Endothelial cell of umbilical vein (primary cell): ENCODE data around the gene KBTBD8. TPM values are rescaled to one million over a fixed set of nuclear protein-coding genes. Genes with fewer than 3 reads are reported as not detected.
A peak's percentile ranks its signal among the peaks of the same experiment; 100 is the strongest.

Source experiments
- BruUV-seq: library from RNA; stranded (reverse); fragments of 400-500 nt; replicated peaks from 2 replicates; lab custom pipeline; 2021; lab: Mats Ljungman, UMichigan
- CTCF ChIA-PET: fragments of 300-600, 350-600 bp; sonication (Branson Sonifier 250); formaldehyde crosslinking; loops from one replicate; lab custom pipeline; 2021; ENCODE audit warnings: antibody characterized with exemption, inconsistent platforms; lab: Charles Lee
- POLR2A ChIA-PET: fragments of 300-600, 350-600 bp; sonication (Branson Sonifier 250); formaldehyde crosslinking; loops from one replicate; lab custom pipeline; 2021; ENCODE audit warnings: antibody characterized with exemption, inconsistent platforms; lab: Charles Lee
- DNase-seq: peaks from one replicate; pipeline ENCODE4 v3.0.0-alpha.2; 2011; ENCODE audit warnings: low read depth, low spot score
- FAIRE-seq: peaks from 2 replicates; lab custom pipeline; 2011; peaks lifted over from hg19 to GRCh38; lab: Jason Lieb, UNC
- H2AFZ ChIP-seq: 2 replicates; pipeline ENCODE4 v1.6.0; 2012; ENCODE audit warnings: low read depth, low read length, control low read depth, inconsistent platforms
- H3K27ac ChIP-seq: 2 replicates; pipeline ENCODE4 v1.5.1; 2011; ENCODE audit warnings: low read depth, mild to moderate bottlenecking, control low read depth, low read length, moderate library complexity; ENCODE audit not compliant: insufficient read depth
- H3K27me3 ChIP-seq, 2 experiments: 2 replicates each; pipeline versions ENCODE4 v1.6.0 to v1.6.1; 2011; ENCODE audit warnings: low read length in 2 of 2, mixed read lengths in 1 of 2; ENCODE audit not compliant: control insufficient read depth in 2 of 2, insufficient read depth in 2 of 2
- H3K36me3 ChIP-seq, 2 experiments: 2 replicates in 1 of 2; 3 replicates in 1 of 2; pipeline ENCODE4 v1.5.1; 2011; ENCODE audit warnings: low read length in 2 of 2, mild to moderate bottlenecking in 1 of 2, moderate library complexity in 1 of 2; ENCODE audit not compliant: control insufficient read depth in 2 of 2, insufficient read depth in 2 of 2; ENCODE audit errors: extremely low read depth in 1 of 2
- H3K4me1 ChIP-seq: 3 replicates; pipeline ENCODE4 v1.5.1; 2011; ENCODE audit warnings: mild to moderate bottlenecking, low read length; ENCODE audit not compliant: control insufficient read depth, insufficient read depth; ENCODE audit errors: extremely low read depth
- H3K4me2 ChIP-seq: 2 replicates; pipeline ENCODE4 v1.6.1; 2011; ENCODE audit warnings: low read length, control low read depth, mixed read lengths; ENCODE audit not compliant: insufficient read depth
- H3K4me3 ChIP-seq, 3 experiments: fragments of 200-600 bp in 1 of 3; sonication (generic), shearing (Covaris generic) in 1 of 3; replicated peaks in 1 of 3; 2 replicates each; pipeline ENCODE4 v1.5.1; 2011 to 2016; ENCODE audit warnings: control low read depth in 3 of 3, low read length in 3 of 3, mild to moderate bottlenecking in 2 of 3, inconsistent platforms in 1 of 3, low read depth in 1 of 3, moderate library complexity in 1 of 3; ENCODE audit not compliant: insufficient read depth in 1 of 3
- H3K79me2 ChIP-seq: 2 replicates; pipeline ENCODE4 v1.6.0; 2012; ENCODE audit warnings: low read length, inconsistent platforms; ENCODE audit not compliant: control insufficient read depth, insufficient read depth
- H3K9ac ChIP-seq: replicated peaks from 2 replicates; pipeline ENCODE3; 2011; ENCODE audit warnings: low read length, control low read depth; ENCODE audit not compliant: insufficient read depth; ENCODE audit errors: extremely low read depth
- H3K9me1 ChIP-seq: replicated peaks from 3 replicates; pipeline ENCODE4 v1.6.0; 2011; ENCODE audit warnings: mild to moderate bottlenecking, low read length; ENCODE audit not compliant: control insufficient read depth, insufficient read depth; ENCODE audit errors: extremely low read depth
- H3K9me3 ChIP-seq: replicated peaks from 2 replicates; pipeline ENCODE4 v1.5.1; 2012; ENCODE audit warnings: low read length, inconsistent platforms; ENCODE audit not compliant: control insufficient read depth, insufficient read depth
- H4K20me1 ChIP-seq: replicated peaks from 2 replicates; pipeline ENCODE3; 2011; ENCODE audit warnings: mild to moderate bottlenecking, low read length; ENCODE audit not compliant: control insufficient read depth, insufficient read depth; ENCODE audit errors: extremely low read depth
- EZH2 ChIP-seq: IDR thresholded peaks from 2 replicates; pipeline ENCODE4 v1.6.1; 2012; ENCODE audit warnings: borderline replicate concordance, low read depth, mild to moderate bottlenecking, moderate library complexity, low read length, inconsistent platforms; ENCODE audit not compliant: severe bottlenecking
- FOS ChIP-seq: IDR thresholded peaks from 2 replicates; pipeline ENCODE4 v1.6.1; 2011; ENCODE audit warnings: mild to moderate bottlenecking, low read length, moderate library complexity, borderline replicate concordance; ENCODE audit not compliant: insufficient read depth
- JUN ChIP-seq: IDR thresholded peaks from 2 replicates; pipeline ENCODE4 v1.6.1; 2011; ENCODE audit warnings: borderline replicate concordance, low read depth; ENCODE audit not compliant: insufficient read length, insufficient read depth
- MYC ChIP-seq: IDR thresholded peaks from one replicate; pipeline ENCODE4 v1.6.1; 2011; ENCODE audit warnings: mild to moderate bottlenecking, low read depth, low read length
- POLR2A ChIP-seq: IDR thresholded peaks from 2 replicates; pipeline ENCODE4 v1.6.1; 2012; ENCODE audit warnings: low read depth, mild to moderate bottlenecking, control low read depth, low read length
- POLR2AphosphoS5 ChIP-seq: IDR thresholded peaks from 2 replicates; pipeline ENCODE4 v1.6.1; 2012; ENCODE audit warnings: low read depth, mild to moderate bottlenecking, control low read depth, low read length, moderate library complexity; ENCODE audit not compliant: insufficient read depth
- dilution Hi-C: fragments of 300-500 bp; cut with MboI; formaldehyde crosslinking; loops from one replicate; pipeline ENCODE4 v1.15.0; 2019; ENCODE audit warnings: low sequenced_read_pairs; ENCODE audit not compliant: extremely low pct_ligation_motif_present
- intact Hi-C: fragments of 100-400 bp; cut with micrococcal nuclease; formaldehyde crosslinking; loops from one replicate; pipeline ENCODE4 v1.10.0; 2022
- polyA plus RNA-seq, 4 experiments: library from polyadenylated mRNA; depleted of rRNA in 3 of 4; stranded (reverse) in 3 of 4; unstranded in 1 of 4; fragments of >200 nt; gene quantifications; 2 replicates each; pipeline versions ENCODE4 v1.2.1 to v1.2.3, GENCODE V29; 2011 to 2012; ENCODE audit warnings: missing spikeins in 1 of 4
- total RNA-seq: library from RNA; stranded (reverse); gene quantifications from 2 replicates; pipeline ENCODE4 v1.2.3, GENCODE V29; 2021
- TF ChIP-seq, protein P1 (sequence below): IDR thresholded peaks from 2 replicates; pipeline ENCODE4 v1.6.1; 2011; ENCODE audit not compliant: insufficient read depth, insufficient read length
- TF ChIP-seq, protein P2 (sequence below), 2 donors: IDR thresholded peaks; 1 replicate in 1 of 2; 2 replicates in 1 of 2; pipeline ENCODE4 v1.5.1; 2011; ENCODE audit warnings: low read length in 2 of 2, mild to moderate bottlenecking in 2 of 2, moderate library complexity in 2 of 2, control low read depth in 1 of 2, inconsistent platforms in 1 of 2, low read depth in 1 of 2; ENCODE audit not compliant: insufficient read depth in 1 of 2; ENCODE audit errors: extremely low read depth in 1 of 2

KBTBD8 gene
- total and polyA plus RNA-seq, 2 donors (not counting 3 experiments of a cell fraction or from before 2014, with no cell fraction given): 0.26 to 1.1 TPM

DNA sequence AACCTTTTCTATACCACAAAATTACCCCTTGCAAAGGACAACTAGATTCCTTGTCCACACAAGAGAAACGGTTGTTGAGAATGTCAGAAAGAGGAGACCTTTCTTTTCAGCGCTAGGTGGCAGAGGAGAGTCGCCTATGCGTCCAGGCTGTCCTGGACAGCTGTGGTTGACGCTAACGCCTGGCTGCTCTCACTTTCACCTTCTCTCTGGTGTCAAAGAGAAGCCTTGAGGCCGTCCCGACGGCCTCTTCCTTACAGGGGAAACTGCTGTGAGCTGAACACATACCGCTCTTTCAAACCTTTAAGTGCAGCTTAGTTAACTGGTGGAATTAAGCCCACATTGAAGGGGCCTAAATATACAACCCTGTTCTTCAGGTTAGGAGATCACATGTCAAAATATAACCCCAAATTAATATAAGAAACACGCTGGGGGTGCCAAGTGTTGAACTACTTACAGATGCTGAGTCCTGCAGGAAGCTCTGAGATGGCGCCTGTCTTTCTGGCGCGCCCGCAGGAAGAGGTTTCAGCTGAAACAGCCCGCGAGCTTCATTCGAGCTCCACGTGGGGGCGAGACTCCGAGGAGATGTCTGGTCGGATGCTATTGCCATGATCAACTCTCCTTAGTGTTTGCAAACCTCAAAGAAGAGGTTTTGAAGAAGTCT lies 26.1 kb upstream of the KBTBD8 start:
- POLR2A ChIA-PET: interaction anchor here (0.7 kb wide), 1 partner anchor 26 kb away, joined by 3 read pairs; the partner anchor contains the start of gene KBTBD8

More for the DNA sequence above, 26.1 kb upstream of the KBTBD8 start:
- H3K4me2 ChIP-seq: peak overlapping the region; percentile 63
- no peak overlapping the region for H3K9ac ChIP-seq
- H3K79me2 ChIP-seq: no peaks in the 10 kb centered on the region
- H3K9me1 ChIP-seq: no peaks in the 10 kb centered on the region
- TF ChIP-seq, protein P1, sequence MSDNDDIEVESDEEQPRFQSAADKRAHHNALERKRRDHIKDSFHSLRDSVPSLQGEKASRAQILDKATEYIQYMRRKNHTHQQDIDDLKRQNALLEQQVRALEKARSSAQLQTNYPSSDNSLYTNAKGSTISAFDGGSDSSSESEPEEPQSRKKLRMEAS: peak; percentile 30
- TF ChIP-seq MYC (no peak), JUN (no peak), EZH2 (no peak), FOS (no peak), POLR2AphosphoS5 (no peak), POLR2A (no peak)
- TF ChIP-seq, protein P2, sequence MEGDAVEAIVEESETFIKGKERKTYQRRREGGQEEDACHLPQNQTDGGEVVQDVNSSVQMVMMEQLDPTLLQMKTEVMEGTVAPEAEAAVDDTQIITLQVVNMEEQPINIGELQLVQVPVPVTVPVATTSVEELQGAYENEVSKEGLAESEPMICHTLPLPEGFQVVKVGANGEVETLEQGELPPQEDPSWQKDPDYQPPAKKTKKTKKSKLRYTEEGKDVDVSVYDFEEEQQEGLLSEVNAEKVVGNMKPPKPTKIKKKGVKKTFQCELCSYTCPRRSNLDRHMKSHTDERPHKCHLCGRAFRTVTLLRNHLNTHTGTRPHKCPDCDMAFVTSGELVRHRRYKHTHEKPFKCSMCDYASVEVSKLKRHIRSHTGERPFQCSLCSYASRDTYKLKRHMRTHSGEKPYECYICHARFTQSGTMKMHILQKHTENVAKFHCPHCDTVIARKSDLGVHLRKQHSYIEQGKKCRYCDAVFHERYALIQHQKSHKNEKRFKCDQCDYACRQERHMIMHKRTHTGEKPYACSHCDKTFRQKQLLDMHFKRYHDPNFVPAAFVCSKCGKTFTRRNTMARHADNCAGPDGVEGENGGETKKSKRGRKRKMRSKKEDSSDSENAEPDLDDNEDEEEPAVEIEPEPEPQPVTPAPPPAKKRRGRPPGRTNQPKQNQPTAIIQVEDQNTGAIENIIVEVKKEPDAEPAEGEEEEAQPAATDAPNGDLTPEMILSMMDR (IDR thresholded peaks at IDR 0.05; ENCODE audit: extremely low read depth in 1 of 2, insufficient read depth in 1 of 2, low read depth in 1 of 2, low read length in 2 of 2): peak; percentile 82 to 89
- H3K36me3 ChIP-seq: no peaks in the 10 kb centered on the region
- no peak overlapping the region for H3K27ac ChIP-seq
- intact Hi-C loops (loop anchor here (1.0 to 10.0 kb wide), 6 partner anchors 26 to 1921 kb away; partner anchors contain the start of gene KBTBD8), dilution Hi-C loops (no loop called here)
- peak overlapping the region in 2 of 3 experiments; percentile 1 to 46 for H3K4me3 ChIP-seq
- peak; percentile 87 for FAIRE-seq
- H3K9me3 ChIP-seq: no peaks in the 10 kb centered on the region
- peaks cover 2 to 4% of the 10 kb centered on the region in 2 experiments for H3K27me3 ChIP-seq
- no TSS peak for BruUV-seq
- peak; percentile 77 for DNase-seq
- H3K4me1 ChIP-seq: peaks cover 6% of the 10 kb centered on the region
- H2AFZ ChIP-seq: peak overlapping the region; percentile 36
- no peaks in the 10 kb centered on the region for H4K20me1 ChIP-seq
- CTCF ChIA-PET: interaction anchor here (0.6 to 6.6 kb wide), 31 partner anchors 8 to 1999 kb away, joined by 3 to 107 read pairs (median 6); partner anchors contain the start of gene KBTBD8
